ENCODE measurements around the gene LDLRAP1.

LDLRAP1 gene

GRCh38 chr1:25531082-25531461 lies 12.3 kb upstream of the LDLRAP1 start:
- H3K56ac ChIP-seq (ENCODE audit: low read length): no peak overlapping the region
- H4K5ac ChIP-seq (ENCODE audit: low read length): no peak overlapping the region
- H2BK120ac ChIP-seq (ENCODE audit: low read depth, low read length): no peak overlapping the region
- no peak overlapping the region for H3K4ac ChIP-seq (ENCODE audit: low read depth, low read length)
- no peaks in the 10 kb centered on the region for H3K4me1 ChIP-seq (ENCODE audit: control insufficient read depth, low read depth, low read length)
- no peak for DNase-seq
- H3K4me2 ChIP-seq (ENCODE audit: low read length): no peak overlapping the region
- H2BK5ac ChIP-seq (ENCODE audit: low read length): no peak overlapping the region
- no peaks in the 10 kb centered on the region for H3K27me3 ChIP-seq (ENCODE audit: insufficient read depth, low read length, poor library complexity)
- no peaks in the 10 kb centered on the region for H3K36me3 ChIP-seq (ENCODE audit: control insufficient read depth, insufficient read depth, low read length)
- WGBS (ENCODE audit: extremely low coverage, insufficient coverage, low lambda C conversion rate): no CpG with 5 or more reads among the region's 11 CpGs
- no peaks in the 10 kb centered on the region for H3K79me1 ChIP-seq (ENCODE audit: low read length)
- H3K27ac ChIP-seq (ENCODE audit: low read depth, low read length): no peak overlapping the region
- no peak overlapping the region for H2AK5ac ChIP-seq (ENCODE audit: low read length)
- no peak overlapping the region for H3K23ac ChIP-seq (ENCODE audit: low read length)
- H2BK15ac ChIP-seq (replicated peaks; ENCODE audit: low read depth): no peak overlapping the region
- no peak overlapping the region for H3K9ac ChIP-seq (ENCODE audit: low read length)
- no peaks in the 10 kb centered on the region for H3K79me2 ChIP-seq (ENCODE audit: control insufficient read depth, insufficient read depth, low read length)
- no peak overlapping the region for H3K4me3 ChIP-seq (ENCODE audit: low read length)
- no peak overlapping the region for H4K8ac ChIP-seq (ENCODE audit: low read depth, low read length)
- no peak overlapping the region for H3K18ac ChIP-seq (ENCODE audit: low read length)

- Histone ChIP-seq H3K23ac (ENCODE audit: low read length) (no peak overlapping the region), H3K56ac (ENCODE audit: low read length) (no peak overlapping the region), H2BK120ac (ENCODE audit: low read depth, low read length) (no peak overlapping the region), H3K4me2 (ENCODE audit: low read length) (no peak overlapping the region), H3K4ac (ENCODE audit: low read depth, low read length) (no peak overlapping the region), H2BK5ac (ENCODE audit: low read length) (no peak overlapping the region), H3K79me1 (ENCODE audit: low read length) (no peaks in the 10 kb centered on the region), H3K9ac (ENCODE audit: low read length) (no peak overlapping the region), H3K27ac (ENCODE audit: low read depth, low read length) (no peak overlapping the region), H4K8ac (ENCODE audit: low read depth, low read length) (no peak overlapping the region), H3K36me3 (ENCODE audit: control insufficient read depth, insufficient read depth, low read length) (no peaks in the 10 kb centered on the region), H2BK15ac (replicated peaks; ENCODE audit: low read depth) (no peak overlapping the region), H3K18ac (ENCODE audit: low read length) (no peak overlapping the region), H3K27me3 (ENCODE audit: insufficient read depth, low read length, poor library complexity) (no peaks in the 10 kb centered on the region), H3K4me3 (ENCODE audit: low read length) (no peak overlapping the region), H3K4me1 (ENCODE audit: control insufficient read depth, low read depth, low read length) (no peaks in the 10 kb centered on the region), H4K5ac (ENCODE audit: low read length) (no peak overlapping the region), H3K79me2 (ENCODE audit: control insufficient read depth, insufficient read depth, low read length) (no peaks in the 10 kb centered on the region), H2AK5ac (ENCODE audit: low read length) (no peak overlapping the region)
- no peak for DNase-seq
- no CpG with 5 or more reads among the region's 3 CpGs for whole genome bisulfite sequencing (ENCODE audit: extremely low coverage, insufficient coverage, low lambda C conversion rate)
Measured at GRCh38 chr1:25532970-25533369, 10.4 kb upstream of the LDLRAP1 start.

GRCh38 chr1:25533775-25534409 lies 9.5 kb upstream of the LDLRAP1 start:
- no peaks in the 10 kb centered on the region for H3K79me2 ChIP-seq (ENCODE audit: control insufficient read depth, insufficient read depth, low read length)
- H3K4me3 ChIP-seq (ENCODE audit: low read length): no peak overlapping the region
- H3K4me1 ChIP-seq (ENCODE audit: control insufficient read depth, low read depth, low read length): no peaks in the 10 kb centered on the region
- no peaks in the 10 kb centered on the region for H3K79me1 ChIP-seq (ENCODE audit: low read length)
- DNase-seq: no peak
- H3K27ac ChIP-seq (ENCODE audit: low read depth, low read length): no peak overlapping the region
- H3K23ac ChIP-seq (ENCODE audit: low read length): no peak overlapping the region
- H3K36me3 ChIP-seq (ENCODE audit: control insufficient read depth, insufficient read depth, low read length): no peaks in the 10 kb centered on the region
- no CpG with 5 or more reads among the region's 9 CpGs for WGBS (ENCODE audit: extremely low coverage, insufficient coverage, low lambda C conversion rate)
- H4K5ac ChIP-seq (ENCODE audit: low read length): no peak overlapping the region
- H2BK5ac ChIP-seq (ENCODE audit: low read length): no peak overlapping the region
- no peak overlapping the region for H3K4me2 ChIP-seq (ENCODE audit: low read length)
- H3K9ac ChIP-seq (ENCODE audit: low read length): no peak overlapping the region
- H2BK120ac ChIP-seq (ENCODE audit: low read depth, low read length): no peak overlapping the region
- H3K27me3 ChIP-seq (ENCODE audit: insufficient read depth, low read length, poor library complexity): no peaks in the 10 kb centered on the region
- H4K8ac ChIP-seq (ENCODE audit: low read depth, low read length): no peak overlapping the region
- H2BK15ac ChIP-seq (replicated peaks; ENCODE audit: low read depth): no peak overlapping the region
- H3K18ac ChIP-seq (ENCODE audit: low read length): no peak overlapping the region
- H2AK5ac ChIP-seq (ENCODE audit: low read length): no peak overlapping the region
- no peak overlapping the region for H3K4ac ChIP-seq (ENCODE audit: low read depth, low read length)
- no peak overlapping the region for H3K56ac ChIP-seq (ENCODE audit: low read length)

- Histone ChIP-seq H3K4me2 (ENCODE audit: low read length) (no peak overlapping the region), H2BK15ac (replicated peaks; ENCODE audit: low read depth) (no peak overlapping the region), H3K23ac (ENCODE audit: low read length) (no peak overlapping the region), H3K27ac (ENCODE audit: low read depth, low read length) (no peak overlapping the region), H4K5ac (ENCODE audit: low read length) (no peak overlapping the region), H4K8ac (ENCODE audit: low read depth, low read length) (no peak overlapping the region), H3K18ac (ENCODE audit: low read length) (no peak overlapping the region), H3K79me2 (ENCODE audit: control insufficient read depth, insufficient read depth, low read length) (no peaks in the 10 kb centered on the region), H3K4me1 (ENCODE audit: control insufficient read depth, low read depth, low read length) (no peaks in the 10 kb centered on the region), H3K79me1 (ENCODE audit: low read length) (no peaks in the 10 kb centered on the region), H2AK5ac (ENCODE audit: low read length) (no peak overlapping the region), H3K36me3 (ENCODE audit: control insufficient read depth, insufficient read depth, low read length) (no peaks in the 10 kb centered on the region), H3K4me3 (ENCODE audit: low read length) (no peak overlapping the region), H2BK5ac (ENCODE audit: low read length) (no peak overlapping the region), H2BK120ac (ENCODE audit: low read depth, low read length) (no peak overlapping the region), H3K56ac (ENCODE audit: low read length) (no peak overlapping the region), H3K9ac (ENCODE audit: low read length) (no peak overlapping the region), H3K27me3 (ENCODE audit: insufficient read depth, low read length, poor library complexity) (no peaks in the 10 kb centered on the region), H3K4ac (ENCODE audit: low read depth, low read length) (no peak overlapping the region)
- no peak for DNase-seq
- no CpG with 5 or more reads among the region's 4 CpGs for WGBS (ENCODE audit: extremely low coverage, insufficient coverage, low lambda C conversion rate)
Measured at GRCh38 chr1:25534410-25534788, 9.0 kb upstream of the LDLRAP1 start.

- no CpG with 5 or more reads among the region's 3 CpGs for WGBS (ENCODE audit: extremely low coverage, insufficient coverage, low lambda C conversion rate)
- Histone ChIP-seq H3K4me3 (ENCODE audit: low read length) (no peak overlapping the region), H3K4ac (ENCODE audit: low read depth, low read length) (no peak overlapping the region), H3K79me2 (ENCODE audit: control insufficient read depth, insufficient read depth, low read length) (no peaks in the 10 kb centered on the region), H3K4me1 (ENCODE audit: control insufficient read depth, low read depth, low read length) (no peaks in the 10 kb centered on the region), H4K5ac (ENCODE audit: low read length) (no peak overlapping the region), H2BK15ac (replicated peaks; ENCODE audit: low read depth) (no peak overlapping the region), H2BK5ac (ENCODE audit: low read length) (no peak overlapping the region), H3K4me2 (ENCODE audit: low read length) (no peak overlapping the region), H2AK5ac (ENCODE audit: low read length) (no peak overlapping the region), H3K27ac (ENCODE audit: low read depth, low read length) (no peak overlapping the region), H2BK120ac (ENCODE audit: low read depth, low read length) (no peak overlapping the region), H3K18ac (ENCODE audit: low read length) (no peak overlapping the region), H3K9ac (ENCODE audit: low read length) (no peak overlapping the region), H3K27me3 (ENCODE audit: insufficient read depth, low read length, poor library complexity) (no peaks in the 10 kb centered on the region), H3K23ac (ENCODE audit: low read length) (no peak overlapping the region), H3K36me3 (ENCODE audit: control insufficient read depth, insufficient read depth, low read length) (no peaks in the 10 kb centered on the region), H4K8ac (ENCODE audit: low read depth, low read length) (no peak overlapping the region), H3K79me1 (ENCODE audit: low read length) (no peaks in the 10 kb centered on the region), H3K56ac (ENCODE audit: low read length) (no peak overlapping the region)
- no peak for DNase-seq
Measured at GRCh38 chr1:25536124-25536523, 7.3 kb upstream of the LDLRAP1 start.

- no peak overlapping the region for H4K8ac ChIP-seq (ENCODE audit: low read depth, low read length)
- no peaks in the 10 kb centered on the region for H3K4me1 ChIP-seq (ENCODE audit: control insufficient read depth, low read depth, low read length)
- H2BK15ac ChIP-seq (replicated peaks; ENCODE audit: low read depth): no peak overlapping the region
- no peak overlapping the region for H3K23ac ChIP-seq (ENCODE audit: low read length)
- H2BK5ac ChIP-seq (ENCODE audit: low read length): no peak overlapping the region
- DNase-seq: no peak
- H3K56ac ChIP-seq (ENCODE audit: low read length): no peak overlapping the region
- WGBS (ENCODE audit: extremely low coverage, insufficient coverage, low lambda C conversion rate): no CpG with 5 or more reads among the region's 7 CpGs
- no peak overlapping the region for H3K27ac ChIP-seq (ENCODE audit: low read depth, low read length)
- no peaks in the 10 kb centered on the region for H3K79me2 ChIP-seq (ENCODE audit: control insufficient read depth, insufficient read depth, low read length)
- no peak overlapping the region for H3K18ac ChIP-seq (ENCODE audit: low read length)
- H2BK120ac ChIP-seq (ENCODE audit: low read depth, low read length): no peak overlapping the region
- H3K9ac ChIP-seq (ENCODE audit: low read length): no peak overlapping the region
- H3K79me1 ChIP-seq (ENCODE audit: low read length): no peaks in the 10 kb centered on the region
- H3K36me3 ChIP-seq (ENCODE audit: control insufficient read depth, insufficient read depth, low read length): no peaks in the 10 kb centered on the region
- no peak overlapping the region for H3K4me2 ChIP-seq (ENCODE audit: low read length)
- H3K4me3 ChIP-seq (ENCODE audit: low read length): no peak overlapping the region
- no peak overlapping the region for H3K4ac ChIP-seq (ENCODE audit: low read depth, low read length)
- H2AK5ac ChIP-seq (ENCODE audit: low read length): no peak overlapping the region
- no peaks in the 10 kb centered on the region for H3K27me3 ChIP-seq (ENCODE audit: insufficient read depth, low read length, poor library complexity)
- H4K5ac ChIP-seq (ENCODE audit: low read length): no peak overlapping the region
Measured at GRCh38 chr1:25537153-25537831, 6.1 kb upstream of the LDLRAP1 start.

All from mesendoderm (in vitro differentiated cells).